ENCODE results near the gene PAK1IP1. TPM values are rescaled to one million over a fixed set of nuclear protein-coding genes. Genes with fewer than 3 reads are reported as not detected.
A peak's percentile ranks its signal among the peaks of the same experiment; 100 is the strongest.
"Not testable (repeated sequence)": the region's sequence is repeated elsewhere in the genome, so short reads cannot be mapped to it uniquely, and the experiment has no call there.

PAK1IP1 gene
- total RNA-seq, 2 experiments from 2014 or later, result 13.1 to 22.8 TPM

DNA sequence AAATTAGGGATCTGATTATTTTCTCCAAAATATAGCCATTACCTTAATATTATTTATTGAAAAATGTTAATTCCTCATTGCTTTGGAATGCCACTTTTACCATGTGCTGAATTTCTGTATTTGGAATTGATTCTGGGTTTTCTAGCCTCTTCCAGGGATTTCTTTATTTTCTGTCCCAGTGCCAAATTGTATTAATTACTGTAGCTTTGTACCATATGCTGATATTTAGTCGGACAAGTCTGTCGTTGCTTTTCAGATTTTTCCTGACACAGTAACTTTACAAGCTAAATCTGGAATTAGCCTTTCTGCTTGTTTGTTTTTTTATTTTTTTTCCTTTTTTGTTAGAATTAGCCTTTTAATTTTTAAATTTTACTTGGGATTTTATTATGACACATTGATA lies 42.0 kb downstream of the PAK1IP1 start:
- no peaks in the 10 kb centered on the region for H3K27me3 Mint-ChIP-seq
- H3K27ac Mint-ChIP-seq, result no peak overlapping the region
- CTCF ChIA-PET, result interaction anchor here (0.7 to 1.4 kb wide), 2 partner anchors 9 to 16 kb away, joined by 4 to 5 read pairs; no protein-coding TSS in a partner anchor
- no peaks in the 10 kb centered on the region for H3K4me1 Mint-ChIP-seq
- H3K9me3 Mint-ChIP-seq (ENCODE audit: low read depth), result no peaks in the 10 kb centered on the region
- no peak for ATAC-seq
- H3K36me3 Mint-ChIP-seq, result peaks cover 7% of the 10 kb centered on the region
- no peak for DNase-seq
- no peak overlapping the region for H3K4me3 Mint-ChIP-seq

DNA sequence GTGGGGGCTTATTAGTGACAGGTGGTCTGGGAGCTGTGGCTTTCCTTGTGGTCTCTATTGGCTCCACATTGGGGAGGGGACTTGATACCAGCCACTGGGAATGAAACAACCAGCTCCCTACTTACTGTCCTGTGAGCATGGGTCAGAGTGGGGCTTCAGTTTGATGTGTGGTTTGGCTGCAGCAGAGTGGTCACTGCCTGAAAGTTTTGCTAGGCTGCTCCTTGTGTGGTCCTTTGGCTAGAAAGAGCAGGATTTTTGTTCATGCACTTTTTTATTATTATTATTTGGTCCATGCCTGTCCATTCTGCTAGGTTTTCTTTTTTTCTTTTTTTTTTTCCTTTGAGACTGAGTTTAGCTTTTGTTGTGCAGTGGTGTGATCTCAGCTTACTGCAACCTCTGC lies 45.3 kb downstream of the PAK1IP1 start:
- CTCF ChIA-PET, result no interaction called here
- H3K4me3 Mint-ChIP-seq, result no peak overlapping the region

DNA sequence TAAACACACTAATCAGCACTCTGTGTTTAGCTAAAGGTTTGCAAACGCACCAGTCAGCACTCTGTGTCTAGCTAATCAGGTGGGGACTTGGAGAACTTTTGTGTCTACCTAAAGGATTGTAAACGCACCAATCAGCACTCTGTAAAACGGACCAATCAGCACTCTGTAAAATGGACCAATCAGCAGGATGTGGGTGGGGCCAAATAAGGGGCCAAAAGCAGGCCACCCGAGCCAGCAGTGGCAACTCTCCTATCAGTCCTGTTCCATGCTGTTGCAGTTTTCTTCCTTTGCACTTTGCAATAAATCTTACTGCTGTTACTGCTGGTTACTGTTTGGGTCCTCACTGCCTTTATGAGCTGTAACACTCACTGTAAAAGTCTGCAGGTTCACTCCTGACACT lies 46.9 kb downstream of the PAK1IP1 start:
- CTCF ChIA-PET; H3K4me3 Mint-ChIP-seq; H3K36me3 Mint-ChIP-seq; H3K4me1 Mint-ChIP-seq; DNase-seq; H3K9me3 Mint-ChIP-seq (ENCODE audit: low read depth); H3K27me3 Mint-ChIP-seq; H3K27ac Mint-ChIP-seq; ATAC-seq: not testable (repeated sequence)

More for the DNA sequence above, 45.3 kb downstream of the PAK1IP1 start:
- no peaks in the 10 kb centered on the region for H3K36me3 Mint-ChIP-seq
- H3K4me1 Mint-ChIP-seq, result no peaks in the 10 kb centered on the region
- no peak for ATAC-seq
- no peaks in the 10 kb centered on the region for H3K9me3 Mint-ChIP-seq (ENCODE audit: low read depth)
- H3K27me3 Mint-ChIP-seq, result no peaks in the 10 kb centered on the region
- no peak overlapping the region for H3K27ac Mint-ChIP-seq
- DNase-seq, result no peak

DNA sequence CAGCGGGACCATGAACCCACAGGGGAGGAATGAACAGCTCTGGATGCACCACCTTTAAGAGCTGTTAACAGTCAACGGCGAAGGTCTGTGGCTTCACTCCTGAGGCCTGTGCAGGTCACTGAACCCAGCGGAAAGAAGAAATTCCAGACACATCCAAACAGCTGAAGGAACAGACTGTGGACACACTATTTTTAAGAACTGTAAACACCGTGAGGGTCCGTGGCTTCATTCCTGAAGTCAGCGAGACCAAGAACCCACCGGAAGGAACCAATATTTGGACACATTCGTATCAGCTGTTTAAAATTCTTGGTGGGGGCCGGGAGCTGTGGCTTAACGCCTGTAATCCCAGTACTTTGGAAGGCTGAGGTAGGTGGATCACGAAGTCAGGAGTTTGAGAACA lies 47.5 kb downstream of the PAK1IP1 start:
- H3K4me1 Mint-ChIP-seq, result peaks cover 12% of the 10 kb centered on the region
- ATAC-seq, result no peak
- no peaks in the 10 kb centered on the region for H3K27me3 Mint-ChIP-seq
- CTCF ChIA-PET, result no interaction called here
- no peak for DNase-seq
- H3K9me3 Mint-ChIP-seq (ENCODE audit: low read depth), result no peaks in the 10 kb centered on the region
- H3K27ac Mint-ChIP-seq, result no peak overlapping the region
- no peaks in the 10 kb centered on the region for H3K36me3 Mint-ChIP-seq
- H3K4me3 Mint-ChIP-seq, result no peak overlapping the region

DNA sequence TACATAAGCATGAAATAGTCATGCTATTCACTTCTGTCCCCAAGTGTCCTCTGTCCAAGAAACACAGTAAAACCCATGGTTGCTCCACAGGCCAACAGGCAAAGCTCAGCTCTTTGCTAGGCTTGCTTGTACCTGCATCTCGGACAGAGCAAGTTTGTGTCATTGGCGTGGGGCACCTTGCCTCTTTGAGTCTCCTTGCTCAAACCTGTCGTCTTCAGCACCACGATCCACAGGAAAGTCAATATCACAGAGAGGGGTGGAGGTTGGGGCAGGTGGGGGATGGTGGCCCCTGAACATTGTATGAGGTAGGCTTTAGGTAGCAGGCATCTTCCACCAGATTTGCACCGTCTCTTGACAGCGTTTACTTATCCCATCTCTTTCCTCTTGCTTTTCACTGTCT lies 48.7 kb downstream of the PAK1IP1 start:
- no peak overlapping the region for H3K27ac Mint-ChIP-seq
- H3K4me1 Mint-ChIP-seq, result peaks cover 15% of the 10 kb centered on the region
- H3K36me3 Mint-ChIP-seq, result no peaks in the 10 kb centered on the region
- no peak for DNase-seq
- H3K27me3 Mint-ChIP-seq, result no peaks in the 10 kb centered on the region
- CTCF ChIA-PET, result no interaction called here
- no peak for ATAC-seq
- no peak overlapping the region for H3K4me3 Mint-ChIP-seq
- no peaks in the 10 kb centered on the region for H3K9me3 Mint-ChIP-seq (ENCODE audit: low read depth)

DNA sequence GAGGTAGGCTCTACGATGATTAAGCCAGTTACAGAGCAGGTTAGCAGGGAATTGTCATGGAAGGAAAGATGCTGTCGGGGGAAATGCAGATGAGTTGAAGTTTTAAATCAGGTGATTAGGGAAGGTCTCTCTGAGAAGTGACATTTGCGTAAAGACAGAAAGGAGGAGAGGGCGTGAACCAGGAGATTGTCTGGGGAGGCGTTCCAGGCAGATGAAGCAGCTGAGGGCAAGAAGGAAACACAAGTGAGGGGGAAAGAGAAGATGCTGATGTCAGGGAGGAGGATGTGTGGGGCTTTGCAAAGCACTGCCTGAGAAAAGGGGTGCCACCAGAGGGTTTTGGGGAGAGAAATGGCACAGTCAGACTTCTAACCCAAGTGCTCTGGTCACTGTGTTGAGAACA lies 50.3 kb downstream of the PAK1IP1 start:
- CTCF ChIA-PET, result no interaction called here
- Mint-ChIP-seq H3K9me3 (ENCODE audit: low read depth) (no peaks in the 10 kb centered on the region), H3K4me3 (no peak overlapping the region), H3K27ac (peak overlapping the region; percentile 20), H3K36me3 (peaks cover 7% of the 10 kb centered on the region), H3K4me1 (peaks cover 31% of the 10 kb centered on the region), H3K27me3 (no peaks in the 10 kb centered on the region)
- no peak for DNase-seq
- ATAC-seq, result no peak

DNA sequence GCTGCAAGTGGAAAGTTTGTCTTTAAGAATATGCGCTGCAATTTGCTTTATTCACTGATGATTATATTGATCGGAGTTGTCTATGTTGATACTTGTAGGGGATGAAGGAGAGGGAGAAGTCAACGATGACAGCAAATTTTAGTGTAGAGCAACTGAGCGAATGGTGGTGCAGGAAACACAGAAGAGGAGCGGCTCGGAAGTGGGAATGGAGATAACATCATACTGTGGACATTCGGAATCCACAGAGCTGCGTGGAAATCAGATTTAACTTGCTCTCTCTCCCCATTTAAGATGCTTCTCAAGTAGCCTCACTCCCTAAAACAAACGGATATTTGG lies 52.1 kb downstream of the PAK1IP1 start:
- CTCF ChIA-PET, result interaction anchor here (0.8 to 2.5 kb wide), 4 partner anchors 14 to 27 kb away, joined by 3 to 6 read pairs (median 4); no protein-coding TSS in a partner anchor
- DNase-seq, result no peak
- no peak for ATAC-seq
- peak overlapping the region; percentile 79 for H3K4me3 Mint-ChIP-seq
- H3K9me3 Mint-ChIP-seq (ENCODE audit: low read depth), result no peaks in the 10 kb centered on the region
- H3K4me1 Mint-ChIP-seq, result peaks cover 44% of the 10 kb centered on the region
- peak overlapping the region; percentile 94 for H3K27ac Mint-ChIP-seq
- H3K36me3 Mint-ChIP-seq, result peaks cover 17% of the 10 kb centered on the region
- no peaks in the 10 kb centered on the region for H3K27me3 Mint-ChIP-seq

DNA sequence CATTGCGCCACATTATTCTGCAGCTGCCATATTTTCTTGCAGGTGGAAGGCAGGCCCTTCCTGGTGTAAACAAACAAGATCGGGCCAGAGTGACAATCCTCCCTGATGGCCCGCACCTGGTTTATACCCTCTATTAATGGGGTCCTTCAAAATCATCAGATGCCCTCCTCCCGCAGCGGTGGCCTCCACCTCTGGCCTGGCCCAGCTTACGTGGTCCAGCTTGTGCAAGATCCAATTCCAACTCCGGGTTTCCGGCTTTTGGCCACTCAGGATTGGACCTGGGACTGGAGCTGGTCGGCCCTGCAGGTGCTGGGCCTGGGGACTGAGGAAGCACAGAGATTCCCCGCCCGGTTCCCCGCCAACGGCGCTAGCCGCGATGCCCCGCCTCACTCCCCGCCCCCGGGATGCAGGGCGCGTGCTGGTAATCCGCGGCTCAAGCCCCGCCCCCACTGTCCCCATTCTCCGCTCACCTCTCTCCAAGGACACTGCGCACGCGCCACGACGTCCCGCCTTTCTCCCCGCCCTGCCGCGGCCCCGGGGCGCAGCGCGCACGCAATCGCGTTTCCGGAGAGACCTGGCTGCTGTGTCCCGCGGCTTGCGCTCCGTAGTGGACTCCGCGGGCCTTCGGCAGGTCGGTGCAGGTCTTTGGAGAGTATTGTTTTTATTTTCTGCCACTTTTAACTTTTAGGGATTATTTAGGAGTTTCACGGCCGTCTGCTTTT lies 52.6 kb downstream of the PAK1IP1 start, which contains the start of gene TMEM14B:
Gene TMEM14B (plus strand): TSS at position 555 of the 722 bp plus-strand sequence. CDS start 1,441 bp downstream, outside the sequence.
- CTCF ChIA-PET, result interaction anchor here (1.3 to 2.5 kb wide), 4 partner anchors 16 to 37 kb away, joined by 3 to 6 read pairs (median 4); no protein-coding TSS in a partner anchor
- peak within 1 kb of the TSS; percentile 94 for H3K27ac Mint-ChIP-seq
- H3K4me3 Mint-ChIP-seq, result peak within 1 kb of the TSS; percentile 79
- H3K27me3 Mint-ChIP-seq, result no peaks in the 10 kb centered on the region
- DNase-seq (peak; percentile 99), ATAC-seq (peak; percentile 97)
- no peaks in the 10 kb centered on the region for H3K9me3 Mint-ChIP-seq (ENCODE audit: low read depth)
- peaks cover 44% of the 10 kb centered on the region for H3K4me1 Mint-ChIP-seq
- H3K36me3 Mint-ChIP-seq, result peaks cover 21% of the 10 kb centered on the region

DNA sequence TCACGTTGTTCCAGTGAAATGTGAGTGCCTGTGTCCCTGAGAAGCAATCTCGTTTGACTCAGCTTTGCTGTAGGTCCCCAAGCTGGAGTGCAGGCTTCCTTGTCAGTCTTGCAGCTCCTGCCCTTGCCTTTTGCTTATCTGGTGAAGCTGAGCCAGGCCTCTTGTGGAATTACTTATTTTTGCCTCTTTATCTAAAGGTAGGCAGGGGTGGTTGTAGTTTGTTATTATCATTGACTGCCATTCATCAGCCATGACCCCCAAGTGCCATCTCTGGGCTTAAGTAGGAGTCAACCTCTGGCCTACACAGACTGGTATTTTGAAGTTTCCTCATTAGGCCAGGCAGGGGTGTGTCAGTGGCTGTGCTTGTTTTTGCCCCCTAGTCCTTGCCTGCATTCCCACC lies 55.0 kb downstream of the PAK1IP1 start:
- Mint-ChIP-seq H3K9me3 (ENCODE audit: low read depth) (no peaks in the 10 kb centered on the region), H3K27ac (peak overlapping the region; percentile 17), H3K27me3 (no peaks in the 10 kb centered on the region), H3K4me3 (no peak overlapping the region), H3K4me1 (peaks cover 52% of the 10 kb centered on the region), H3K36me3 (peaks cover 36% of the 10 kb centered on the region)
- ATAC-seq (no peak), DNase-seq (no peak)
- CTCF ChIA-PET, result interaction anchor here (1.2 to 1.7 kb wide), 3 partner anchors 8 to 30 kb away, joined by 3 to 8 read pairs (median 3); no protein-coding TSS in a partner anchor

DNA sequence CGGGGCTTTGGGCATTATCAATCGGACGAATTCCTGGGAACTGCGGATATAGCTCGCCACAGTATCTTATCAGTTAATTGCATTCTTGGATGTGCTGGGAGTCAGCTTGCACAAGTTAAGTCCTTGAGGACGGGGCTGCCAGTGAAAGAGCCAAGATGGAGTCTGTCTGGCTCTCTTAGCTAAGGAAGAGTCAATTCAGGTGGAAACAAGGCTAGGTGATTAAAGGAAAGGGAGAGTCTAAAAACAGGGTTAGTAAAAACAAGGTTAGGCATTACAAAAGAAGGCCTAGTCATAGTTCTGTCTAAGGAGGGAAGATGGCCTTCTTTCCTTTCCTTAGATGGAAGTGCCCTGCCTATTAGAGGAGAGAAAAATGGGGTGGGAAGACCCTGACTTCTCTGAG lies 55.8 kb downstream of the PAK1IP1 start:
- peaks cover 53% of the 10 kb centered on the region for H3K4me1 Mint-ChIP-seq
- not testable (repeated sequence) for H3K27me3 Mint-ChIP-seq; DNase-seq; ATAC-seq; H3K9me3 Mint-ChIP-seq (ENCODE audit: low read depth); H3K4me3 Mint-ChIP-seq; H3K27ac Mint-ChIP-seq
- CTCF ChIA-PET, result interaction anchor here (1.1 kb wide), 1 partner anchor 59 kb away, joined by 3 read pairs; no protein-coding TSS in a partner anchor
- H3K36me3 Mint-ChIP-seq, result peaks cover 43% of the 10 kb centered on the region

DNA sequence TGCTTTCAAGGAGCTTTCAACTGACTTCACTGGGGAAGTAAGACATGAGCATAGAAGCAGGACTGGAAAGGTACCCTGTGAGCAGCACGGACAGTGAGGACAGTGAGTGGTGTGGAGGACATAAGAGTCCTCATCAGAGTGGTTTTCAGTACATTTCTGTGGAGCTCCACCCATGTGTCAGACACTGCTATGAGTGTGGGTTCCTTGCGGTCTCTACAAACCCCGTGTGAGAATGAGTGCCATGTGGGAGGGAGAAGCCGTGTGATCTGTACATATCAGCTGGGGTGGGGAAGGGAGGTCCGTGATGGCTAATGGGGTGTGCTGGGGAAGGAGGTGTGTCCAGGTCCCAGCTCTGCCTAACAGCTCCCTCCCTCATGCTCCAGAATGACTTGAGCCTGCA lies 57.0 kb downstream of the PAK1IP1 start:
- H3K36me3 Mint-ChIP-seq, result peaks cover 53% of the 10 kb centered on the region
- not testable (repeated sequence) for H3K27me3 Mint-ChIP-seq; H3K4me3 Mint-ChIP-seq; H3K27ac Mint-ChIP-seq; H3K9me3 Mint-ChIP-seq (ENCODE audit: low read depth); ATAC-seq
- DNase-seq, result peak; percentile 50
- H3K4me1 Mint-ChIP-seq, result peaks cover 48% of the 10 kb centered on the region
- CTCF ChIA-PET, result interaction anchor here (1.1 kb wide), 1 partner anchor 60 kb away, joined by 3 read pairs; no protein-coding TSS in a partner anchor

DNA sequence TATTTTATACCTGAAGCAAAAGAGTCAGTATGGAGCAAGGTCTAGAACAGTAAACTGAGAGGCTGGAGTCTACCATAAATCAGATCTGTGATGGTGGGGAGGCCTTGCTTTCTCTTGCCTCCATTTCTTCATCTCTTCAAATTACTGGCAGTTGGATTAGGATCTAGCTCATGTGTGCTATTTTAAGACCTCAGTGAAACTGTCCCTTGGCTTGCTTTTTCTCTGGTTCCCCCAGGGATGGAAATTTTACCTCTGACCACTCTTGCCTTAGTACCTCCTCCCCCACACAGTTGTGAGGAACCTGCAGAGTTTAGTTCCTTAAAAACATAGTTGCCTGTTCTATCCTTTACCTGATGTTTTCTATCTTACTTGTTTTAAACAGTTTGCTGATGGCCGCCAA lies 61.3 kb downstream of the PAK1IP1 start:
- Mint-ChIP-seq H3K4me1 (peaks cover 32% of the 10 kb centered on the region), H3K36me3 (peaks cover 61% of the 10 kb centered on the region), H3K27me3 (no peaks in the 10 kb centered on the region), H3K9me3 (ENCODE audit: low read depth) (no peaks in the 10 kb centered on the region), H3K27ac (no peak overlapping the region), H3K4me3 (no peak overlapping the region)
- no peak for ATAC-seq
- no peak for DNase-seq
- CTCF ChIA-PET, result no interaction called here

All from activated CD8-positive, alpha-beta memory T cell treated with anti-CD3 and anti-CD28 coated beads, Interleukin-2, amount 10 ng/mL, durations not matched to agents 7 days and 5 days (primary cell).